ENCODE measurements around the gene VPS45.

The VPS45 gene

DNA sequence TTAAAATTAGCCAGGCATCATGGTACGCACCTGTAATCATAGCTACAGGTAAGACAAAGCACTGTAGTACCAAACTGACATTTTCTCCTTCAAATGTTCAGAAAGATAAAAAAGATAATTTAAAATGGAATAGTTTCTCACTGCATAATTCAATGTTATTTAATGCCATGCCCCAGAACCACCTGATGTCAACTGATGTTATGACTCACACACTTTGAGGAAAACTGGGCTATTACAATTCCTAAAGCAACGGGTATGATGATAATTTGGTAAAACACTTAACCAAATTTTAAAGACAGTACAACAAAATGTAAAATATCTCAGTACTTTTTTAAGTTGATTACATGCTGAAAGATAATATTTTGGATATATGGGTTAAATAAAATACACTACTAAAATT, 59.2 kb downstream of the VPS45 start:
- H3K9ac ChIP-seq (ENCODE audit: low read depth, low read length, poor library complexity) = no peak overlapping the region
- H3K4ac ChIP-seq (ENCODE audit: low read length) = no peak overlapping the region

DNA sequence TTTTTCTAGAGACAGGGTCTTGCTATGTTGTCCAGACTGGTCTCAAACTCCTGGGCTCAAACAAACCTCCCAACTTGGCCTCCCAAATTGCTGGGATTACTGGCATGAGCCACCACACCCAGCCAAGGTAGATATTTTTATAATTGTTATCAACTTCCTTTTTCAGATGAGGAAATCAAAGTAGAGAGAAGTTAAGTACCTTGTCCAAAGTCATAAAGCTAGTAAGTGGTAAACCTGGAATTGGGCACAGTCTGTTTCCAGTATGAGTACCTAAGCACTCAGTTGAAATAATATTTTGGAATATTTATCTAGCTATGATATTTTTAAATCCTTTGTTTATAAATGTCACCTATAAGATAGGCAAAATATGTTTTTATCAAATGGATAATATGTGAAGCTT, 59.9 kb downstream of the VPS45 start:
- Histone ChIP-seq H2BK120ac (ENCODE audit: low read depth, low read length) (no peak overlapping the region), H2BK5ac (ENCODE audit: low read length) (no peak overlapping the region), H3K4me1 (ENCODE audit: control insufficient read depth in 2 of 2, insufficient read depth in 1 of 2, low read depth in 1 of 2, low read length in 2 of 2) (no peaks in the 10 kb centered on the region), H2BK15ac (ENCODE audit: low read length) (no peak overlapping the region), H3K4ac (ENCODE audit: low read length) (no peak overlapping the region), H4K91ac (ENCODE audit: low read depth, low read length, poor library complexity) (no peak overlapping the region), H2AK5ac (ENCODE audit: low read depth, low read length) (no peak overlapping the region), H3K4me3 (ENCODE audit: low read length in 2 of 2) (no peak overlapping the region), H3K23ac (ENCODE audit: low read depth, low read length, poor library complexity) (no peak overlapping the region), H3K9me3 (replicated peaks in 1 of 2; ENCODE audit: control insufficient read depth in 2 of 2, insufficient read depth in 1 of 2, low read depth in 1 of 2, low read length in 2 of 2) (no peaks in the 10 kb centered on the region), H3K36me3 (replicated peaks in 1 of 2; ENCODE audit: control insufficient read depth in 2 of 2, insufficient read depth in 2 of 2, low read length in 2 of 2) (peaks cover 0 to 22% of the 10 kb centered on the region in 2 donors), H3K18ac (ENCODE audit: low read length) (no peak overlapping the region), H2BK12ac (ENCODE audit: low read length) (no peak overlapping the region), H4K8ac (ENCODE audit: low read depth, low read length) (no peak overlapping the region), H3K14ac (ENCODE audit: low read length) (no peak overlapping the region), H3K4me2 (ENCODE audit: insufficient read depth, low read length, poor library complexity, severe bottlenecking) (no peak overlapping the region), H3K27ac (replicated peaks; ENCODE audit: low read length) (no peak overlapping the region), H2AFZ (ENCODE audit: low read length) (no peak overlapping the region), H3K27me3 (ENCODE audit: control insufficient read depth in 3 of 3, insufficient read depth in 3 of 3, low read depth in 1 of 3, low read length in 3 of 3) (no peaks in the 10 kb centered on the region), H3K79me1 (ENCODE audit: low read depth, low read length) (no peaks in the 10 kb centered on the region), H3K9ac (ENCODE audit: low read depth, low read length, poor library complexity) (no peak overlapping the region)
- DNase-seq (ENCODE audit: low spot score) = no peak

More for the DNA sequence above, 59.2 kb downstream of the VPS45 start:
- no peak overlapping the region for H2BK15ac ChIP-seq (ENCODE audit: low read length)
- no peak overlapping the region for H3K18ac ChIP-seq (ENCODE audit: low read length)
- no peak overlapping the region for H4K91ac ChIP-seq (ENCODE audit: low read depth, low read length, poor library complexity)
- H2BK5ac ChIP-seq (ENCODE audit: low read length) = no peak overlapping the region
- H3K4me3 ChIP-seq (ENCODE audit: low read length in 2 of 2) = no peak overlapping the region
- H3K27me3 ChIP-seq (ENCODE audit: control insufficient read depth in 3 of 3, insufficient read depth in 3 of 3, low read depth in 1 of 3, low read length in 3 of 3) = no peaks in the 10 kb centered on the region
- H3K23ac ChIP-seq (ENCODE audit: low read depth, low read length, poor library complexity) = no peak overlapping the region
- H2AFZ ChIP-seq (ENCODE audit: low read length) = no peak overlapping the region
- no peak overlapping the region for H3K4me2 ChIP-seq (ENCODE audit: insufficient read depth, low read length, poor library complexity, severe bottlenecking)
- no peaks in the 10 kb centered on the region for H3K4me1 ChIP-seq (ENCODE audit: control insufficient read depth in 2 of 2, insufficient read depth in 1 of 2, low read depth in 1 of 2, low read length in 2 of 2)
- no peak overlapping the region for H2BK120ac ChIP-seq (ENCODE audit: low read depth, low read length)
- H2BK12ac ChIP-seq (ENCODE audit: low read length) = no peak overlapping the region
- no peak for DNase-seq (ENCODE audit: low spot score)
- no peak overlapping the region for H3K14ac ChIP-seq (ENCODE audit: low read length)
- H3K9me3 ChIP-seq (replicated peaks in 1 of 2; ENCODE audit: control insufficient read depth in 2 of 2, insufficient read depth in 1 of 2, low read depth in 1 of 2, low read length in 2 of 2) = no peaks in the 10 kb centered on the region
- peaks cover 2 to 27% of the 10 kb centered on the region in 2 donors for H3K36me3 ChIP-seq (replicated peaks in 1 of 2; ENCODE audit: control insufficient read depth in 2 of 2, insufficient read depth in 2 of 2, low read length in 2 of 2)
- H3K79me1 ChIP-seq (ENCODE audit: low read depth, low read length) = no peaks in the 10 kb centered on the region
- H2AK5ac ChIP-seq (ENCODE audit: low read depth, low read length) = no peak overlapping the region
- no peak overlapping the region for H4K8ac ChIP-seq (ENCODE audit: low read depth, low read length)
- H3K27ac ChIP-seq (replicated peaks; ENCODE audit: low read length) = no peak overlapping the region
- WGBS, 2 donors (ENCODE audit: extremely low coverage in 2 of 2, insufficient read length in 2 of 2, insufficient replicate concordance in 1 of 2) = no CpG with 5 or more reads among the region's 2 CpGs

GRCh38 chr1:150127868-150128267, 60.3 kb downstream of the VPS45 start:
- H3K18ac ChIP-seq (ENCODE audit: low read length) = no peak overlapping the region
- no peaks in the 10 kb centered on the region for H3K79me1 ChIP-seq (ENCODE audit: low read depth, low read length)
- DNase-seq (ENCODE audit: low spot score) = no peak
- H2BK15ac ChIP-seq (ENCODE audit: low read length) = no peak overlapping the region
- no peak overlapping the region for H4K8ac ChIP-seq (ENCODE audit: low read depth, low read length)
- H4K91ac ChIP-seq (ENCODE audit: low read depth, low read length, poor library complexity) = no peak overlapping the region
- H3K27me3 ChIP-seq (ENCODE audit: control insufficient read depth in 3 of 3, insufficient read depth in 3 of 3, low read depth in 1 of 3, low read length in 3 of 3) = no peaks in the 10 kb centered on the region
- no CpG with 5 or more reads among the region's 7 CpGs for whole genome bisulfite sequencing, 2 donors (ENCODE audit: extremely low coverage in 2 of 2, insufficient read length in 2 of 2, insufficient replicate concordance in 1 of 2)
- H2BK12ac ChIP-seq (ENCODE audit: low read length) = no peak overlapping the region
- no peaks in the 10 kb centered on the region for H3K9me3 ChIP-seq (replicated peaks in 1 of 2; ENCODE audit: control insufficient read depth in 2 of 2, insufficient read depth in 1 of 2, low read depth in 1 of 2, low read length in 2 of 2)
- H3K4me3 ChIP-seq (ENCODE audit: low read length in 2 of 2) = no peak overlapping the region
- H2BK5ac ChIP-seq (ENCODE audit: low read length) = no peak overlapping the region
- H3K36me3 ChIP-seq (replicated peaks in 1 of 2; ENCODE audit: control insufficient read depth in 2 of 2, insufficient read depth in 2 of 2, low read length in 2 of 2) = peaks cover 0 to 22% of the 10 kb centered on the region in 2 donors
- no peak overlapping the region for H3K9ac ChIP-seq (ENCODE audit: low read depth, low read length, poor library complexity)
- no peak overlapping the region for H3K27ac ChIP-seq (replicated peaks; ENCODE audit: low read length)
- H3K4me2 ChIP-seq (ENCODE audit: insufficient read depth, low read length, poor library complexity, severe bottlenecking) = no peak overlapping the region
- H2AFZ ChIP-seq (ENCODE audit: low read length) = no peak overlapping the region
- no peak overlapping the region for H3K14ac ChIP-seq (ENCODE audit: low read length)
- H2AK5ac ChIP-seq (ENCODE audit: low read depth, low read length) = no peak overlapping the region
- no peak overlapping the region for H2BK120ac ChIP-seq (ENCODE audit: low read depth, low read length)
- H3K4ac ChIP-seq (ENCODE audit: low read length) = no peak overlapping the region
- H3K23ac ChIP-seq (ENCODE audit: low read depth, low read length, poor library complexity) = no peak overlapping the region
- H3K4me1 ChIP-seq (ENCODE audit: control insufficient read depth in 2 of 2, insufficient read depth in 1 of 2, low read depth in 1 of 2, low read length in 2 of 2) = no peaks in the 10 kb centered on the region

DNA sequence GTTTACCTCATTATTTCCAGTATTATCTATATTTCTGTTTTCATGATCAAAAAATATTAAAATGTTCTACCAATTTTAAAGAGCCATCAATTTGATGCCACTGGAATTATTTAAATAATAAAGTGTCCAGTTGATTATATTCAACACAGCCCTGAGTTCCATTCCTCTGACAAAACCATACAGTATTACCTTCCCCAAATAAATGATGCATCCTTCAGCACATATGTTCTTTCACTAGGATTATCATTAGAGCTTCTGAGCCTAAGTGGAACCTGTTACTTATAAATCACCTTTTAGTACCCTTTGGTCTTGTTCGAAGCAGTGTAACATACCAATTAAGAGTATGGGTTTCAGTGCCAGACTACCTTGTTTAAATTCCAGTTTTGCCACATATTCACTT, 64.8 kb downstream of the VPS45 start:
- H2BK12ac ChIP-seq (ENCODE audit: low read length) = no peak overlapping the region
- H4K8ac ChIP-seq (ENCODE audit: low read depth, low read length) = no peak overlapping the region
- H4K91ac ChIP-seq (ENCODE audit: low read depth, low read length, poor library complexity) = no peak overlapping the region
- no peak overlapping the region for H3K4me3 ChIP-seq (ENCODE audit: low read length in 2 of 2)
- no peak for DNase-seq (ENCODE audit: low spot score)
- H3K9ac ChIP-seq (ENCODE audit: low read depth, low read length, poor library complexity) = no peak overlapping the region
- H3K23ac ChIP-seq (ENCODE audit: low read depth, low read length, poor library complexity) = no peak overlapping the region
- no peak overlapping the region for H2BK15ac ChIP-seq (ENCODE audit: low read length)
- no peak overlapping the region for H3K4me2 ChIP-seq (ENCODE audit: insufficient read depth, low read length, poor library complexity, severe bottlenecking)
- no peak overlapping the region for H2BK120ac ChIP-seq (ENCODE audit: low read depth, low read length)
- no peaks in the 10 kb centered on the region for H3K4me1 ChIP-seq (ENCODE audit: control insufficient read depth in 2 of 2, insufficient read depth in 1 of 2, low read depth in 1 of 2, low read length in 2 of 2)
- WGBS, 2 donors (ENCODE audit: extremely low coverage in 2 of 2, insufficient read length in 2 of 2, insufficient replicate concordance in 1 of 2) = no CpG with 5 or more reads among the region's 1 CpG
- no peak overlapping the region for H2AK5ac ChIP-seq (ENCODE audit: low read depth, low read length)
- H3K79me1 ChIP-seq (ENCODE audit: low read depth, low read length) = no peaks in the 10 kb centered on the region
- no peak overlapping the region for H3K14ac ChIP-seq (ENCODE audit: low read length)
- H3K27ac ChIP-seq (replicated peaks; ENCODE audit: low read length) = no peak overlapping the region
- H3K36me3 ChIP-seq (replicated peaks in 1 of 2; ENCODE audit: control insufficient read depth in 2 of 2, insufficient read depth in 2 of 2, low read length in 2 of 2) = peaks cover 0 to 15% of the 10 kb centered on the region in 2 donors
- no peaks in the 10 kb centered on the region for H3K27me3 ChIP-seq (ENCODE audit: control insufficient read depth in 3 of 3, insufficient read depth in 3 of 3, low read depth in 1 of 3, low read length in 3 of 3)
- no peak overlapping the region for H2BK5ac ChIP-seq (ENCODE audit: low read length)
- H3K18ac ChIP-seq (ENCODE audit: low read length) = no peak overlapping the region
- no peak overlapping the region for H3K4ac ChIP-seq (ENCODE audit: low read length)
- no peak overlapping the region for H2AFZ ChIP-seq (ENCODE audit: low read length)
- H3K9me3 ChIP-seq (replicated peaks in 1 of 2; ENCODE audit: control insufficient read depth in 2 of 2, insufficient read depth in 1 of 2, low read depth in 1 of 2, low read length in 2 of 2) = peaks cover 0 to 2% of the 10 kb centered on the region in 2 donors
